ENCODE results near the gene ADISSP.

ADISSP gene

DNA sequence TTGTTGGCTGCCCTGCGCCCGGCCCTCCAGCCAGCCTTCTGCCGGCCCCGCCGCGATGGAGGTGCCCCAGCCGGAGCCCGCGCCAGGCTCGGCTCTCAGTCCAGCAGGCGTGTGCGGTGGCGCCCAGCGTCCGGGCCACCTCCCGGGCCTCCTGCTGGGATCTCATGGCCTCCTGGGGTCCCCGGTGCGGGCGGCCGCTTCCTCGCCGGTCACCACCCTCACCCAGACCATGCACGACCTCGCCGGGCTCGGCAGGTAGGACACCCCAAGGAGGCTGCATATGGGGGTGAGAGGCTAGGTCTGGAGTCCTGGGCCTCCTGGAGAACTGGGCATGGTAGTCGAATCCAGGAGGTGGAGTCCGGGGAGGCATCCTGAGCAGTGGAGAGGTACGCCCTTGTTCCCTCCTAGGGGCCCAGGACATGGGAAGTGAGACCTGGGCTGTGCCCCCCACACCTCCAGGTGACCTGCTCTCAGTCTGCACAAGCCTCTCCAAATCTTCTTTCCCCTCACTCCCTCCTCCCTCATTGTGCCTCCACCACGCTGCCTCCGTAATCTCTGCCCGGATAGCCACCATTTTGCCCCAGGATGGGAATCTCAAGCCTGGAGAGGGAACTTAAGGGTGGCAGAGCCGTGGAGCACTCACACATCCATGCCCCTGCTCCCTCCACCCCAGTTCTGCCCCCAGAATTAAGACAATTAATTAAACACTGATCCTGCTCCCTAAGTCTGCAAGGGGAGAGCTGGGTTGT is 29.1 kb upstream of the ADISSP start:
- Histone ChIP-seq H3K36me3 (ENCODE audit: control insufficient read depth in 2 of 2, insufficient read depth in 1 of 2, low read length in 2 of 2) (peaks cover 5 to 43% of the 10 kb centered on the region in 2 experiments; a peak in 2 of 3 replicates), H3K4me1 (ENCODE audit: control insufficient read depth, insufficient read depth, low read length) (peaks cover 12% of the 10 kb centered on the region)
- TF ChIP-seq, protein P1, sequence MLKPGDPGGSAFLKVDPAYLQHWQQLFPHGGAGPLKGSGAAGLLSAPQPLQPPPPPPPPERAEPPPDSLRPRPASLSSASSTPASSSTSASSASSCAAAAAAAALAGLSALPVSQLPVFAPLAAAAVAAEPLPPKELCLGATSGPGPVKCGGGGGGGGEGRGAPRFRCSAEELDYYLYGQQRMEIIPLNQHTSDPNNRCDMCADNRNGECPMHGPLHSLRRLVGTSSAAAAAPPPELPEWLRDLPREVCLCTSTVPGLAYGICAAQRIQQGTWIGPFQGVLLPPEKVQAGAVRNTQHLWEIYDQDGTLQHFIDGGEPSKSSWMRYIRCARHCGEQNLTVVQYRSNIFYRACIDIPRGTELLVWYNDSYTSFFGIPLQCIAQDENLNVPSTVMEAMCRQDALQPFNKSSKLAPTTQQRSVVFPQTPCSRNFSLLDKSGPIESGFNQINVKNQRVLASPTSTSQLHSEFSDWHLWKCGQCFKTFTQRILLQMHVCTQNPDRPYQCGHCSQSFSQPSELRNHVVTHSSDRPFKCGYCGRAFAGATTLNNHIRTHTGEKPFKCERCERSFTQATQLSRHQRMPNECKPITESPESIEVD (tag by site-specific recombination; IDR thresholded peaks at IDR 0.05) = no peak
- TF ChIP-seq, protein P2, sequence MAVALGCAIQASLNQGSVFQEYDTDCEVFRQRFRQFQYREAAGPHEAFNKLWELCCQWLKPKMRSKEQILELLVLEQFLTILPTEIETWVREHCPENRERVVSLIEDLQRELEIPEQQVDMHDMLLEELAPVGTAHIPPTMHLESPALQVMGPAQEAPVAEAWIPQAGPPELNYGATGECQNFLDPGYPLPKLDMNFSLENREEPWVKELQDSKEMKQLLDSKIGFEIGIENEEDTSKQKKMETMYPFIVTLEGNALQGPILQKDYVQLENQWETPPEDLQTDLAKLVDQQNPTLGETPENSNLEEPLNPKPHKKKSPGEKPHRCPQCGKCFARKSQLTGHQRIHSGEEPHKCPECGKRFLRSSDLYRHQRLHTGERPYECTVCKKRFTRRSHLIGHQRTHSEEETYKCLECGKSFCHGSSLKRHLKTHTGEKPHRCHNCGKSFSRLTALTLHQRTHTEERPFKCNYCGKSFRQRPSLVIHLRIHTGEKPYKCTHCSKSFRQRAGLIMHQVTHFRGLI (tag by site-specific recombination; IDR thresholded peaks at IDR 0.05) = peak; percentile 79
- TF ChIP-seq ZNF792 (tag by site-specific recombination; IDR thresholded peaks at IDR 0.05) = no peak
- TF ChIP-seq, protein P3, sequence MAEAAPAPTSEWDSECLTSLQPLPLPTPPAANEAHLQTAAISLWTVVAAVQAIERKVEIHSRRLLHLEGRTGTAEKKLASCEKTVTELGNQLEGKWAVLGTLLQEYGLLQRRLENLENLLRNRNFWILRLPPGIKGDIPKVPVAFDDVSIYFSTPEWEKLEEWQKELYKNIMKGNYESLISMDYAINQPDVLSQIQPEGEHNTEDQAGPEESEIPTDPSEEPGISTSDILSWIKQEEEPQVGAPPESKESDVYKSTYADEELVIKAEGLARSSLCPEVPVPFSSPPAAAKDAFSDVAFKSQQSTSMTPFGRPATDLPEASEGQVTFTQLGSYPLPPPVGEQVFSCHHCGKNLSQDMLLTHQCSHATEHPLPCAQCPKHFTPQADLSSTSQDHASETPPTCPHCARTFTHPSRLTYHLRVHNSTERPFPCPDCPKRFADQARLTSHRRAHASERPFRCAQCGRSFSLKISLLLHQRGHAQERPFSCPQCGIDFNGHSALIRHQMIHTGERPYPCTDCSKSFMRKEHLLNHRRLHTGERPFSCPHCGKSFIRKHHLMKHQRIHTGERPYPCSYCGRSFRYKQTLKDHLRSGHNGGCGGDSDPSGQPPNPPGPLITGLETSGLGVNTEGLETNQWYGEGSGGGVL (tag by site-specific recombination; IDR thresholded peaks at IDR 0.05) = peak; percentile 56
- TF ChIP-seq EGR2 (tag by site-specific recombination; IDR thresholded peaks at IDR 0.05; ENCODE audit: low read depth) = no peak
- TF ChIP-seq ZBTB17 (tag by site-specific recombination; IDR thresholded peaks at IDR 0.05) = 0 out of 2 replicates have a peak, but pooled peaks have one; percentile 37
- TF ChIP-seq, protein P4, sequence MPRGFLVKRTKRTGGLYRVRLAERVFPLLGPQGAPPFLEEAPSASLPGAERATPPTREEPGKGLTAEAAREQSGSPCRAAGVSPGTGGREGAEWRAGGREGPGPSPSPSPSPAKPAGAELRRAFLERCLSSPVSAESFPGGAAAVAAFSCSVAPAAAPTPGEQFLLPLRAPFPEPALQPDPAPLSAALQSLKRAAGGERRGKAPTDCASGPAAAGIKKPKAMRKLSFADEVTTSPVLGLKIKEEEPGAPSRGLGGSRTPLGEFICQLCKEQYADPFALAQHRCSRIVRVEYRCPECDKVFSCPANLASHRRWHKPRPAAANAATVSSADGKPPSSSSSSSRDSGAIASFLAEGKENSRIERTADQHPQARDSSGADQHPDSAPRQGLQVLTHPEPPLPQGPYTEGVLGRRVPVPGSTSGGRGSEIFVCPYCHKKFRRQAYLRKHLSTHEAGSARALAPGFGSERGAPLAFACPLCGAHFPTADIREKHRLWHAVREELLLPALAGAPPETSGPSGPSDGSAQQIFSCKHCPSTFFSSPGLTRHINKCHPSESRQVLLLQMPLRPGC (tag by site-specific recombination; IDR thresholded peaks at IDR 0.05) = no peak
- TF ChIP-seq ZNF311 (tag by site-specific recombination; IDR thresholded peaks at IDR 0.05; ENCODE audit: borderline replicate concordance) = no peak
- TF ChIP-seq ZNF561 (tag by site-specific recombination; IDR thresholded peaks at IDR 0.05; ENCODE audit: borderline replicate concordance) = 0 out of 2 replicates have a peak, but pooled peaks have one; percentile 23
- no peak for TF ChIP-seq ZNF596 (tag by site-specific recombination; IDR thresholded peaks at IDR 0.05)
- no peak for TF ChIP-seq ZSCAN30 (tag by site-specific recombination; IDR thresholded peaks at IDR 0.05)
- TF ChIP-seq ZNF768 (tag by site-specific recombination; IDR thresholded peaks at IDR 0.05) = no peak
- 0 out of 2 replicates have a peak, but pooled peaks have one; percentile 47 for TF ChIP-seq ZNF600 (tag by site-specific recombination; IDR thresholded peaks at IDR 0.05)
- TF ChIP-seq ZNF658 (tag by site-specific recombination; IDR thresholded peaks at IDR 0.05) = no peak
- TF ChIP-seq, protein P5, sequence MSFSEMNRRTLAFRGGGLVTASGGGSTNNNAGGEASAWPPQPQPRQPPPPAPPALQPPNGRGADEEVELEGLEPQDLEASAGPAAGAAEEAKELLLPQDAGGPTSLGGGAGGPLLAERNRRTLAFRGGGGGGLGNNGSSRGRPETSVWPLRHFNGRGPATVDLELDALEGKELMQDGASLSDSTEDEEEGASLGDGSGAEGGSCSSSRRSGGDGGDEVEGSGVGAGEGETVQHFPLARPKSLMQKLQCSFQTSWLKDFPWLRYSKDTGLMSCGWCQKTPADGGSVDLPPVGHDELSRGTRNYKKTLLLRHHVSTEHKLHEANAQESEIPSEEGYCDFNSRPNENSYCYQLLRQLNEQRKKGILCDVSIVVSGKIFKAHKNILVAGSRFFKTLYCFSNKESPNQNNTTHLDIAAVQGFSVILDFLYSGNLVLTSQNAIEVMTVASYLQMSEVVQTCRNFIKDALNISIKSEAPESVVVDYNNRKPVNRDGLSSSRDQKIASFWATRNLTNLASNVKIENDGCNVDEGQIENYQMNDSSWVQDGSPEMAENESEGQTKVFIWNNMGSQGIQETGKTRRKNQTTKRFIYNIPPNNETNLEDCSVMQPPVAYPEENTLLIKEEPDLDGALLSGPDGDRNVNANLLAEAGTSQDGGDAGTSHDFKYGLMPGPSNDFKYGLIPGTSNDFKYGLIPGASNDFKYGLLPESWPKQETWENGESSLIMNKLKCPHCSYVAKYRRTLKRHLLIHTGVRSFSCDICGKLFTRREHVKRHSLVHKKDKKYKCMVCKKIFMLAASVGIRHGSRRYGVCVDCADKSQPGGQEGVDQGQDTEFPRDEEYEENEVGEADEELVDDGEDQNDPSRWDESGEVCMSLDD (tag by site-specific recombination; IDR thresholded peaks at IDR 0.05) = peak; percentile 48; the same call in 1 of the 2 replicates
- TF ChIP-seq ZNF488 (tag by site-specific recombination; IDR thresholded peaks at IDR 0.05) = no peak
- no peak for TF ChIP-seq ZSCAN23 (tag by site-specific recombination; IDR thresholded peaks at IDR 0.05)
- TF ChIP-seq, protein P6, sequence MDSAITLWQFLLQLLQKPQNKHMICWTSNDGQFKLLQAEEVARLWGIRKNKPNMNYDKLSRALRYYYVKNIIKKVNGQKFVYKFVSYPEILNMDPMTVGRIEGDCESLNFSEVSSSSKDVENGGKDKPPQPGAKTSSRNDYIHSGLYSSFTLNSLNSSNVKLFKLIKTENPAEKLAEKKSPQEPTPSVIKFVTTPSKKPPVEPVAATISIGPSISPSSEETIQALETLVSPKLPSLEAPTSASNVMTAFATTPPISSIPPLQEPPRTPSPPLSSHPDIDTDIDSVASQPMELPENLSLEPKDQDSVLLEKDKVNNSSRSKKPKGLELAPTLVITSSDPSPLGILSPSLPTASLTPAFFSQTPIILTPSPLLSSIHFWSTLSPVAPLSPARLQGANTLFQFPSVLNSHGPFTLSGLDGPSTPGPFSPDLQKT (IDR thresholded peaks at IDR 0.05; ENCODE audit: borderline replicate concordance, low read depth, low read length) = no peak
- TF ChIP-seq TRIM28 (IDR thresholded peaks at IDR 0.05; ENCODE audit: borderline replicate concordance, low read length) = no peak
- no peak for TF ChIP-seq ZNF274 (IDR thresholded peaks at IDR 0.05; ENCODE audit: low read length)
- TF ChIP-seq ZNF274 (tag by site-specific recombination; IDR thresholded peaks at IDR 0.05; ENCODE audit: borderline replicate concordance) = no peak
- TF ChIP-seq GLI4 (tag by site-specific recombination; IDR thresholded peaks at IDR 0.05) = no peak

More for the DNA sequence above, 29.1 kb upstream of the ADISSP start:
- H3K4me3 ChIP-seq (ENCODE audit: low read depth, low read length) = peak overlapping the region; percentile 83
- POLR2A ChIA-PET = interaction anchor here (0.6 to 2.8 kb wide), 19 partner anchors 8 to 118 kb away, joined by 3 to 40 read pairs (median 4); partner anchors contain the start of genes ADISSP, AP5S1, CENPB and SPEF1
- CTCF ChIA-PET = interaction anchor here (0.7 to 1.4 kb wide), 5 partner anchors 9 to 120 kb away, joined by 3 to 6 read pairs (median 3); no protein-coding TSS in a partner anchor
- H3K27ac ChIP-seq (ENCODE audit: extremely low read depth, low read depth, low read length) = peak overlapping the region; percentile 92
- H3K9me3 ChIP-seq (ENCODE audit: control insufficient read depth, insufficient read depth, low read depth, low read length) = no peaks in the 10 kb centered on the region
